T-cell (primary cell): ENCODE results near the gene KBTBD13. TPM values are rescaled to one million over a fixed set of nuclear protein-coding genes. Genes with fewer than 3 reads are reported as not detected.

Experiments used
- ATAC-seq, 4 experiments: fragments of 200-7000 bp in 3 of 4; fragments of 150-1000 bp in 1 of 4; cut with Tn5 transposase; replicated peaks in 1 of 4; 1 replicate in 3 of 4; 2 replicates in 1 of 4; pipeline ENCODE4 v1.10.0; 2021; ENCODE audit warnings: moderate library complexity in 3 of 4, mild to moderate bottlenecking in 2 of 4, moderate number of reproducible peaks in 1 of 4
- CTCF ChIA-PET, 2 donors: fragments of 300-600 bp; sonication (Branson Sonifier 250); formaldehyde crosslinking; loops; one replicate each; lab custom pipeline; 2022; ENCODE audit warnings: antibody characterized with exemption in 2 of 2; lab: Charles Lee
- POLR2A ChIA-PET, 2 donors: fragments of 300-600 bp; sonication (Branson Sonifier 250); formaldehyde crosslinking; loops; one replicate each; lab custom pipeline; 2022; ENCODE audit warnings: antibody characterized with exemption in 2 of 2; lab: Charles Lee
- DNase-seq, 35 experiments: peaks; one replicate each; pipeline versions ENCODE4 v3.0.0 to v3.0.0-alpha.2; 2013 to 2023
- H3K27ac ChIP-seq: one replicate; pipeline ENCODE4 v1.5.1; 2013; ENCODE audit warnings: low read length
- H3K27me3 ChIP-seq, 2 experiments: replicated peaks in 1 of 2; 1 replicate in 1 of 2; 2 replicates in 1 of 2; pipeline versions ENCODE4 v1.6.1 to v1.7.0; 2013; ENCODE audit warnings: low read length in 1 of 2, mixed read lengths in 1 of 2; ENCODE audit not compliant: control insufficient read depth in 2 of 2, insufficient read depth in 2 of 2; ENCODE audit errors: extremely low read depth in 1 of 2
- H3K36me3 ChIP-seq, 2 donors: 1 replicate in 1 of 2; 2 replicates in 1 of 2; pipeline versions ENCODE4 v1.6.1 to v1.7.0; 2013; ENCODE audit warnings: low read length in 1 of 2; ENCODE audit not compliant: control insufficient read depth in 2 of 2, insufficient read depth in 1 of 2; ENCODE audit errors: extremely low read depth in 1 of 2
- H3K4me1 ChIP-seq, 2 experiments: 1 replicate in 1 of 2; 2 replicates in 1 of 2; pipeline versions ENCODE4 v1.6.1 to v1.7.0; 2013; ENCODE audit warnings: low read length in 2 of 2, mixed read lengths in 1 of 2; ENCODE audit not compliant: insufficient read depth in 2 of 2, control insufficient read depth in 1 of 2; ENCODE audit errors: extremely low read depth in 1 of 2
- H3K4me3 ChIP-seq, 2 donors: 1 replicate in 1 of 2; 2 replicates in 1 of 2; pipeline versions ENCODE4 v1.5.1 to v1.7.0; 2013; ENCODE audit warnings: mild to moderate bottlenecking in 2 of 2, low read length in 1 of 2, moderate library complexity in 1 of 2; ENCODE audit not compliant: control insufficient read depth in 1 of 2; ENCODE audit errors: extremely low read depth in 1 of 2
- H3K9me3 ChIP-seq: 2 replicates; pipeline ENCODE4 v1.7.0; 2013
- H3K27ac Mint-ChIP-seq, 2 donors: one replicate each; pipeline ENCODE4 v1.8.0; 2020 to 2021; ENCODE audit warnings: mild to moderate bottlenecking in 2 of 2, mixed read lengths in 2 of 2
- H3K27me3 Mint-ChIP-seq, 2 donors: one replicate each; pipeline ENCODE4 v1.8.0; 2021 to 2022; ENCODE audit warnings: mixed read lengths in 2 of 2
- H3K36me3 Mint-ChIP-seq: one replicate; pipeline ENCODE4 v1.8.0; 2021; ENCODE audit warnings: mixed read lengths
- H3K4me1 Mint-ChIP-seq, 3 donors: one replicate each; pipeline ENCODE4 v1.8.0; 2020 to 2022; ENCODE audit warnings: mixed read lengths in 3 of 3, mild to moderate bottlenecking in 1 of 3
- H3K4me3 Mint-ChIP-seq, 3 donors: one replicate each; pipeline ENCODE4 v1.8.0; 2020 to 2022; ENCODE audit warnings: mild to moderate bottlenecking in 3 of 3, mixed read lengths in 3 of 3, moderate library complexity in 3 of 3
- H3K9me3 Mint-ChIP-seq, 3 donors: one replicate each; pipeline ENCODE4 v1.8.0; 2020 to 2022; ENCODE audit warnings: mixed read lengths in 3 of 3
- WGBS: methylation state at CpG from one replicate; pipeline ENCODE4 v1.1.5; 2013; ENCODE audit warnings: missing lambda C conversion rate; ENCODE audit not compliant: insufficient coverage; 5-methylcytosine and 5-hydroxymethylcytosine counted together
- total RNA-seq, 35 experiments: library from RNA in 6 of 35; stranded (reverse) in 6 of 35; fragments of 120-200 nt in 1 of 35; gene quantifications; one replicate each; pipeline versions ENCODE4 v1.2.1 to v1.2.4 and lab custom pipeline; 2013 to 2026

The KBTBD13 gene
- total RNA-seq, 5 donors from 2014 or later (not counting 1 experiment from before 2014, with no cell fraction given), result not detected

DNA sequence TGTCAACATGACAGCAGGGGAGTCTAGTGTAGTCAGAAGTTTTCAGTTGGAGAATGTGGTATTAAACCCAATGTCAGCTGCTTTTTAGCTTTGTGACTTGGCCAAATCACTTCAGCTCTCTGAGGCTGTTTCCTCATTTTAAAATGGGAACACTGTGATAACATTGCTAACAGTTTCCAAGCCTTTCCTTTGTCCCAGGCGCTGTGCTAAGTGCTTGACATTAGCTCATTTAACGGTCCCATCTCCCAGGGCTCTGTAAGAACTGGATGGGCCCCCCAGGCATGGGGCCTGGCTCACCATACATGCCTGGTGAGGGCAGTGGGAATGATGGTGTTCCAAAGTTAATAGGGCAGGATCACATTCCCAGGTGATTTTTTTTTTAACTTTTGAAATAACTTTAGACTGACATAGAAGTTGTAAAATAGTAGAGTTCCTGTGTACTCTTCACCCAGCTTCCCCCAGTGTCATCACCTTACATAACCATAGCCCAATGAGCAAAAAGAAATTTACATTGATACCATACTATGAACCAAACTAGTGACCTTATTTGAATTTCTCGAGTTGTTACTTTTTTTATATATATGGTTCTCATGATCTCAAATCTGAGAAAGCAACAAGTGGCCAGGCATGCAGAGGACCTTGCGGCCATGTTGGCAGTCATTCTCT, 16.5 kb upstream of the KBTBD13 start:
- H3K4me1 ChIP-seq, result no peaks in the 10 kb centered on the region

DNA sequence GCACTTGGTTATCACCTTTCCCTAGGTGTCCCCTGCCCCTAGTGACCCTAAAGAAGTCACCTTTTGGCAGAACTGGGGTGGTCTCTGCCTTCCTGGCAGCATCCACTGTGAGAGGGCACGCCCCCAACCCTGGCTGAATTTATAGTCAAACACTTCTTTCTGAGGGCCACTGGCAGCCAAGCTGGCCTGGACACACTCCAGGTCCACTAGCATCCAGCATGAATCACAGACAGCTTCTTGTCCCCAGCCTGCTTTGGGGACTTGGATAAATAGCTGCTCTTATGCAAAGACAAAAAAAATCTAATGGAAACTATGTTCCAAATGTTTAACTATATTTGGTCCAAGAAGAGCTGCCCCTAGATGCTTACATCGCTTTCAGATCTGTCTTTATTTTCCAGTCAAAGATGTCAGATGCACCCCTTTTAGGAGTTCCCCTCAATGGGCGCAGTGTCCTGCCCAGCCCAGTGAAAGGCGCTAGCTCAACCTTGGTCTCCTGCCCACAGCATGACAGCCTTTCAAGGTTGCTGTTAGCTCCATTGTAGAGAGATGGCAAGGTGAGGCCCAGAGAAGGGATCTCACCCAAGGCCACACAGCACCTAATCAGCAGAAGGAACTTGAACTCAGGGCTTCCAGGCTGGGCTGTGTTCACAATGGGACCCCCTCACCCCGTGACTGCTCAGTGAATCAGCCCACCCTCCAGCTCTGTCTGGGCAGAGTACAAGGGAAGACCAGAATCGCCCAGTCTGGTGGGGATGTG, 15.7 kb upstream of the KBTBD13 start:
- no peaks in the 10 kb centered on the region for H3K4me1 Mint-ChIP-seq
- H3K9me3 Mint-ChIP-seq, result peaks cover 0 to 3% (median 0%) of the 10 kb centered on the region in 3 donors
- ChIA-PET POLR2A (no interaction called here), CTCF (no interaction called here)
- 80% methylated on average over 3 of the region's 6 CpGs for WGBS
- H3K36me3 Mint-ChIP-seq, result no peaks in the 10 kb centered on the region
- no peak overlapping the region for H3K4me3 ChIP-seq
- no peak for DNase-seq
- no peak overlapping the region for H3K27ac ChIP-seq
- no peak overlapping the region for H3K4me3 Mint-ChIP-seq
- no peak for ATAC-seq
- H3K27ac Mint-ChIP-seq, result no peak overlapping the region
- H3K36me3 ChIP-seq, result no peaks in the 10 kb centered on the region
- no peaks in the 10 kb centered on the region for H3K4me1 ChIP-seq
- H3K27me3 Mint-ChIP-seq, result peaks cover 14 to 26% of the 10 kb centered on the region in 2 donors
- H3K27me3 ChIP-seq, result peaks cover 0 to 32% of the 10 kb centered on the region in 2 experiments
- no peaks in the 10 kb centered on the region for H3K9me3 ChIP-seq

More for the DNA sequence above, 16.5 kb upstream of the KBTBD13 start:
- ATAC-seq (no peak), DNase-seq (no peak)
- whole genome bisulfite sequencing, result 79% methylated on average over 3 of the region's 4 CpGs
- Histone ChIP-seq H3K27me3 (peaks cover 0 to 27% of the 10 kb centered on the region in 2 experiments), H3K36me3 (peaks cover 0 to under 1% of the 10 kb centered on the region in 2 donors), H3K9me3 (no peaks in the 10 kb centered on the region), H3K27ac (no peak overlapping the region), H3K4me3 (no peak overlapping the region)
- Mint-ChIP-seq H3K27ac (no peak overlapping the region), H3K4me1 (peaks cover 0 to 2% (median 0%) of the 10 kb centered on the region in 3 donors), H3K36me3 (no peaks in the 10 kb centered on the region), H3K9me3 (peaks cover 0 to 3% (median 0%) of the 10 kb centered on the region in 3 donors), H3K4me3 (no peak overlapping the region), H3K27me3 (peaks cover 6 to 18% of the 10 kb centered on the region in 2 donors)
- ChIA-PET CTCF (no interaction called here), POLR2A (no interaction called here)

GRCh38 chr15:65062061-65062460, 14.5 kb upstream of the KBTBD13 start:
- no peaks in the 10 kb centered on the region for H3K9me3 ChIP-seq
- WGBS, result 50% methylated on average over 1 of the region's 5 CpGs
- no peak overlapping the region for H3K27ac ChIP-seq
- H3K36me3 Mint-ChIP-seq, result no peaks in the 10 kb centered on the region
- ATAC-seq, result no peak
- H3K27me3 Mint-ChIP-seq, result peaks cover 23 to 35% of the 10 kb centered on the region in 2 donors
- DNase-seq, result no peak
- ChIA-PET POLR2A (interaction anchor here in 1 of 2 donors (0.6 kb wide), 1 partner anchor 212 kb away, joined by 8 read pairs; no protein-coding TSS in a partner anchor), CTCF (interaction anchor here in 1 of 2 donors (0.6 kb wide), 1 partner anchor 64 kb away, joined by 4 read pairs; no protein-coding TSS in a partner anchor)
- no peaks in the 10 kb centered on the region for H3K36me3 ChIP-seq
- H3K4me3 ChIP-seq, result no peak overlapping the region
- peaks cover 0 to under 1% of the 10 kb centered on the region in 2 experiments for H3K4me1 ChIP-seq
- no peak overlapping the region for H3K27ac Mint-ChIP-seq
- peaks cover 0 to 1% (median under 1%) of the 10 kb centered on the region in 3 donors for H3K4me1 Mint-ChIP-seq
- H3K27me3 ChIP-seq, result peaks cover 0 to 33% of the 10 kb centered on the region in 2 experiments
- H3K4me3 Mint-ChIP-seq, result no peak overlapping the region
- peaks cover 0 to 3% (median 0%) of the 10 kb centered on the region in 3 donors for H3K9me3 Mint-ChIP-seq

GRCh38 chr15:65062726-65063125, 13.8 kb upstream of the KBTBD13 start:
- Mint-ChIP-seq H3K36me3 (no peaks in the 10 kb centered on the region), H3K4me3 (no peak overlapping the region), H3K27ac (no peak overlapping the region), H3K27me3 (peaks cover 26 to 37% of the 10 kb centered on the region in 2 donors), H3K4me1 (peaks cover 3 to 5% (median 4%) of the 10 kb centered on the region in 3 donors), H3K9me3 (peaks cover 0 to 3% (median 0%) of the 10 kb centered on the region in 3 donors)
- H3K36me3 ChIP-seq, result no peaks in the 10 kb centered on the region
- H3K9me3 ChIP-seq, result no peaks in the 10 kb centered on the region
- no peak for ATAC-seq
- peaks cover 0 to 6% of the 10 kb centered on the region in 2 experiments for H3K4me1 ChIP-seq
- peaks cover 0 to 36% of the 10 kb centered on the region in 2 experiments for H3K27me3 ChIP-seq
- H3K27ac ChIP-seq, result no peak overlapping the region
- WGBS, result no CpG with 5 or more reads among the region's 5 CpGs
- ChIA-PET CTCF (no interaction called here), POLR2A (no interaction called here)
- no peak for DNase-seq
- no peak overlapping the region for H3K4me3 ChIP-seq

GRCh38 chr15:65066001-65066634, 10.4 kb upstream of the KBTBD13 start:
- Mint-ChIP-seq H3K27ac (no peak overlapping the region), H3K27me3 (peaks cover 33 to 53% of the 10 kb centered on the region in 2 donors), H3K4me1 (peaks cover 8 to 11% (median 10%) of the 10 kb centered on the region in 3 donors), H3K9me3 (no peaks in the 10 kb centered on the region), H3K36me3 (no peaks in the 10 kb centered on the region), H3K4me3 (no peak overlapping the region)
- no peak for ATAC-seq
- Histone ChIP-seq H3K27ac (no peak overlapping the region), H3K9me3 (no peaks in the 10 kb centered on the region), H3K4me3 (no peak overlapping the region), H3K36me3 (no peaks in the 10 kb centered on the region), H3K27me3 (peaks cover 5 to 42% of the 10 kb centered on the region in 2 experiments), H3K4me1 (peaks cover 0 to 9% of the 10 kb centered on the region in 2 experiments)
- CTCF ChIA-PET, result interaction anchor here in 1 of 2 donors (0.6 kb wide), 1 partner anchor 1362 kb away, joined by 3 read pairs; no protein-coding TSS in a partner anchor
- no peak for DNase-seq
- POLR2A ChIA-PET, result no interaction called here
- WGBS, result no CpG with 5 or more reads among the region's 3 CpGs
